ENCODE measurements around the gene PUS10.

The PUS10 gene

GRCh38 chr2:60973705-60974104, 44.4 kb downstream of the PUS10 start:
- DNase-seq (ENCODE audit: low read depth in 1 of 2, low spot score in 1 of 2): no peak

DNA sequence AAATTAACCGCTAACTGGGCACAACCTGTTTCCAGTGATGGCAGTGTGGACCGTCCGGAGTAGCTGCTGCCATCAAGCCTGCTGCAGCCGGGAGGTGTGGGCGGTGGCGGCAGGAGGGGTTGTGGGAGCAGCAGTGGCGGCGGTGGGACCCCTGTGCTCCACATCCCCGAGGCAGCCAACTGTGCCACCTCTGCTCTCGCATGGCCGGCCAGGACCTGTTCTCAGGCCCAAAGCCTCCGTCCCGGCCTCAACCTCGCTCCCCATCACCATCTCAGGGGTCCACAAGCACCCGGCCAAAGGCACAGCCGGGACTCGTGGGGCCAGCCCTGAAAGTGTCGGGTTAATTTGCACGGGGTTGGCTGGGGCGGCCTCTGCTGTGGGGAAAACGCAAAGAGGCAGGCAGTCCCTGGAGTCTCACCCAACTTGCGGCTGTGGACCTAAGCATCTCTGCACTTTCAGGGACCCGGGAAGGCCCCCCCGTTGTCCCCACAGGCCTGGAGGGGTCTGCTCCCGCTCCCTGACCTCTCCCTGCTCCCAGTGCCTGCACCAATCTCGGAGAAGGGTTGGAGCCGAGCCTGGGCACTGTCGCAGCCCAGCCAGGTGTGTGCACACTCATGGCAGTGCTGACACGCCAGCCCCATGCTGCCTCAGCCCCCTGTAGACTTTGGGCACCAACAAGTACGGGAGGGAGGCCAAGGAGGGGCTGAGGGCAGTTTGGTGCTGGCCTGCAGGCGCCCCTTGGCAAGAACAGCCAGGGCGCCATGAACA, 45.0 kb downstream of the PUS10 start:
- DNase-seq (ENCODE audit: low read depth in 1 of 2, low spot score in 1 of 2): no peak

GRCh38 chr2:60966507-60967405, 51.3 kb downstream of the PUS10 start:
- DNase-seq (ENCODE audit: low read depth in 1 of 2, low spot score in 1 of 2): no peak

DNA sequence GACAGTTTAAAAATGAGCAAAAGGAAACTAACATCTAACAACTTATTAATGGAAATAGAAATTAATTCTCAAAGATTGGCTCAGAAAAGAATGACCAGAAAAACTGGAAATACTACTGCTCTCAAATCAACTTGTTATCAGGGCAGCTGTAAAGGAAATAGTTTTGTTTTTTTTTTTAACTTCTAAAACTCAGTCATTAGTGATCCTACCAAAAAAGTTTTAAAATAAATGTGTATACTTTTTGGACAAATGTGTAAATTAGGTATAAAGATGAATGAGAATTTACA, 52.6 kb downstream of the PUS10 start:
- DNase-seq (ENCODE audit: low read depth in 1 of 2, low spot score in 1 of 2): no peak

DNA sequence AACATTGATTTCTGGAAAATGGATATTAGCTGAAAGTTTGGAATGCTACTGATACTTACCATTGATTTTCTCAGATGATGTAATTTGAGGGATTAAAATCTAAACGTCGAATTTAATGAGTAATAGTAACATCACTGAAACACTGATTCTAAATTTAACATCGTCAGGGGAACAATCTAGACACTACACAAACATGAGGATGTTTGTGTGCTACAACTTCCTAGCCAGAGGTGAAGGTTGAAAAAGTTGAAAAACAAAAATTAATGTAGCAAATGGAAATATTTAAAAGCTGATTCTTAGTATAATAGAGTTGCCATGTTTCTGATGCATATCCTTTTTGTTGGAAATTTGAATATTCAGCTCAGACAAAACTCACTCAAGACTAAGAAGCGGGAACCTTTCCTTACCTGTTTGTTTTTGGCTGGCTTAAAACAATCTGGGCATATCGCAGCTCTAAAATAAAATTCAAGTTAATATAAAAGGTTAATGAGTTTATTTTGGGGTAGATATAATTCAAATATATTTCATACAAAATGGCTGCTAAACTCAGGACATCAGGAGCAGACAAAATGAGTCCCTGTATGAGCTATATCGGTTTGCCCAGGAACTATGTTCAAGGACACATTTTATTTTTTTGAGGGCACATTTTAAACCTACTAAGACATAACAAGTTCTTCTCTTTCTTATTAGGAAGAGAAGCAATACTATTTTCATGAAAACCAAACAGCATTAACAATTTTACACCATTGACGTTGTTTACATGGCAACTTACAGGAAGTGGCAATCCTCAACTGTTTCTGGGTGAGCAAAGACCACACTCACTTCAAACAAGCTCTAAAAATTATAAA, 53.2 kb downstream of the PUS10 start:
- no peak for DNase-seq (ENCODE audit: low read depth in 1 of 2, low spot score in 1 of 2)

DNA sequence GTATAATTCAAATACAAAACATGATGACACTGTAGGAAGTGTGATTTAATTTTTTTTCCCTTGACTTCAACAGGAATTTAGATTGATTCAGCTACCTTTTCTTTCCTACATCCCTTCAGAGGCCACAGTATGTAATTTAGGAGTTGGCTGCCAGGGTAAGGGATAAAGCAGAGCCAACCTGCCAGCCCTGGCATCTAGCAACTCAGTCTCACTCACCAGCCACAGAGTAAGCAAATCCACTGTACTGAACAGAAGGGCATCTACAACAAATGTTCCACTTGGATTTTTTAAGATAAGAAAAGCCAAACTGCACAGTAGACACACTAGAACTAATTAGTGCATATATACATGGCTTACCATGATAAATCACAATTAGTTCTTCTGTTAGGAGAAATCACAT, 54.9 kb downstream of the PUS10 start:
- no peak for DNase-seq (ENCODE audit: low read depth in 1 of 2, low spot score in 1 of 2)

DNA sequence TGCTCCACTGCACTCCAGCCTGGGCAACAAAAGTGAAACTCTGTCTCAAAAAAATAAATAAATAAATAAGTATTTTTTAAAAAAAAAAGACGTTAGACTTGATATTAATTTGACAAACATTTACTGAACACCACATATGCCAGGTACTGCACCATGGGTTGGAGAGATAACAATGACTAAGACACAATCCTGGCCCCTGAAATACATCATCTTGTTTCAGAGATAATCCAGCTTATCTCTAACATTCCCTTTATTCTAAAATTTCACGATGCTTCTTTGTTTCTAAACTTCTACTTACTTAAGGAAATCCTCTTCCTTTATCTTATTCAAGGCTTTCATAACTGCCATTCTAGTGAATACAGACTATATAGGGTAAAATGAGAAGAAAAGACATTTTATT, 55.5 kb downstream of the PUS10 start:
- no peak for DNase-seq (ENCODE audit: low read depth in 1 of 2, low spot score in 1 of 2)

DNA sequence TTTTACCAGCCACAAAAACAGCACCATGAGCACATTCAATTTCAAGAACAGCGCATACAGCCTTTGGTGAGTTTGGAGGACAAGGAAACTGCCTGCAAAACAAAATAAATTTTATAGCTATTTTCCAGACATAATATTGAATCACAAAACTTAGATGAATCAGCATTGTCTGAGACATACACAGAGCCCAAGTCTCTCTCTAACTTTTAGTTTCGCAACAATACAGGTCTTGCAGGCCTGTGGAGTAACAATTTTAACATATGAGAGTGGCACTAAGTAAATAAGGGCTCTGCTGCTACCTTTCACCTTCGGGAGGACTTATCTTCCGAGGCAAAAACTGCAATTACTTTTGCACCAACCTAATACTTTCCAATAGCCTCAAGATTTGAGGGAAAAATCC, 56.6 kb downstream of the PUS10 start:
- DNase-seq (ENCODE audit: low read depth in 1 of 2, low spot score in 1 of 2): no peak

DNA sequence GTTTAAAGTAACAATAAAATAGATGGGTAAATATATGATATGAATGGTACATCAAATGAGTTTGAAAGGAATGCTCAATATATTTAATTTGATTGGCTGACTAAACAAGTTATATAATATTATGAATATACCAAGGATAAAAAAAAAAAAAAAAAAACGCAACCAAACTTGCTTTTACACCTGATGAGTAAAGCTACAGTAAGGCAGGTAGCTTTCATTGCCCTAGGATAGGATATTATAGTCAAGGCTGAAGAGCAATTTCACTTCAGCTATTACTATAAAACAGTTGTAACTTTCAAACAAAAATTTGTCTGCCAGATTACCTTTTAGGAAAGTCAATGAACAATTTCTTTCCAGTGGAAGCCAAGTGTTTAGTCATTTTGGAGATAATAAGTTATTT, 57.3 kb downstream of the PUS10 start:
- DNase-seq (ENCODE audit: low read depth in 1 of 2, low spot score in 1 of 2): no peak

GRCh38 chr2:60959501-60959900, 58.6 kb downstream of the PUS10 start:
- DNase-seq (ENCODE audit: low read depth in 1 of 2, low spot score in 1 of 2): no peak

DNA sequence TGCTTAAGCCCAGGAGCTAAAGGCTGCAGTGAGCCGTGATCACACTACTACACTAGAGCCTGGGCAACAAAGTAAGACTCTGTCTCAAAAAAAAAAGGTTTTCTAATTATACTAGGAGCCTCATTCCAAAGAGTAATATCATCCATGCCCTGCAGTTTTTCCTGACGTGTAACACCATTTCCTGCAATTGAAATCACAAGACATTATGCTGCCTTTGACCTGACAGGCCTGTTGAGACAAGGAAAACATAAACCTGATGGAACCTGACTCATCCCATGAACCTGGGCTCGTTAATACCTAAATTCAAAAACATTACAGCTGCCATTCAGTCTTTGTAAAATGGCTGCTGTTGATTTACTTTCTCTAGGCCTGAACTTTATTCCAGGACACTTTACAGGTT, 59.3 kb downstream of the PUS10 start:
- DNase-seq (ENCODE audit: low read depth in 1 of 2, low spot score in 1 of 2): no peak

DNA sequence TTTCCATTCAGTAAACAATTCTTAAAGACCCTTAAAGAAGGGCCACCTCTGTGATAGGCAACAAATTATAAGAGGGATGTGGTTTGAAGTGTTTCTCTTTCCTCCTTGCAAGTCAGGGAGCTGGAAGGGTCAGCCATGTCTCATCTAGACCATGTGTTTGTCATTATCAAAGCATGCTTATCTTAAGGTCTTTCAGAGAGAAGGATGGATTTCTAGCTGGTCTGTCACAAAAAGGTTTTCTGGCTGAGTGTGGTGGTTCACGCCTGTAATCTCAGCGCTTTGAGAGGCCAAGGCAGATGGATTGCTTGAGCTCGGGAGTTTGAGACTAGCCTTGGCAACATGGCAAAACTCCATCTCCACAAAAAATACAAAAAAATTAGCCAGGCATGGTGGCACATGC, 59.7 kb downstream of the PUS10 start:
- DNase-seq (ENCODE audit: low read depth in 1 of 2, low spot score in 1 of 2): no peak

DNA sequence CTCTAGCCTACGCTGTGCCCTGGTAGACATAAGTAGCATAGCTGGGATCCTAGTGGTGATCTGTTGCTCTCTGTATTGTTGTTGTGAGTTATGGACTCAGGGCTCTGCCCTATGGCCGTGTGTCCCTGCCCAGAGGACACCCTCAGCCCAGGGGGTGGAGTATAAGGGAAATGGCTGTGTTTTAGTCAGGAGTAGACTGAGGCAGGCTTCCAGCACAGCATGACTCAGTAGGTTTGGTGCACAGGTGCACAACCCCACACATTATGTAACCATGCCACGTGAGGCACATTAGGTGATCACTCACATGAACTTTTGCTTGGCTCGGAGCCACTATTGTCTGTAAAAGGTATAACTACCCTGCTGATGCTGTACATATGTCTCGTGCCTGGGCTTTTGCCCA, 60.4 kb downstream of the PUS10 start:
- no peak for DNase-seq (ENCODE audit: low read depth in 1 of 2, low spot score in 1 of 2)

GRCh38 chr2:60957224-60957623, 60.8 kb downstream of the PUS10 start:
- DNase-seq (ENCODE audit: low read depth in 1 of 2, low spot score in 1 of 2): no peak

DNA sequence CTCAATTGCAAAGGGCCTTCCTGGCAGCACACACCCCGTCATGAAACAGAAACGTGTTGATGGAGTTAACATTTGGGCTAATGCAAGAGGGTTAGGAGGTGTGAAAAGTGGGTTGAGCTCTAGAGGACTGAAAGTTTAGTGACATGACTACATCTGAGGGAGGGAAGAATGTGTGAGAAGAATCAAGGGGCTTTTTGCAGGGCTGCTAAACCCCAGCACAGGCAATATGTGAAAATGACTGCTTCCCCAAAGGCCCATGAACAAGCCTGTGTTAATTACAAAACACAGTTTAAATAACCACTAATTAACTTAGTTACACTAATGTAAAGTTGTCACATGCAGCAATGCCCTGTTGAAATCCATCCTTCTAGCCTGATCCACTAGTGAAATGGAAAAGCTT, 63.9 kb downstream of the PUS10 start:
- DNase-seq (ENCODE audit: low read depth in 1 of 2, low spot score in 1 of 2): no peak

GRCh38 chr2:60948926-60949579, 69.0 kb downstream of the PUS10 start:
- DNase-seq (ENCODE audit: low read depth in 1 of 2, low spot score in 1 of 2): no peak

GRCh38 chr2:60948161-60948560, 69.9 kb downstream of the PUS10 start:
- no peak for DNase-seq (ENCODE audit: low read depth in 1 of 2, low spot score in 1 of 2)

DNA sequence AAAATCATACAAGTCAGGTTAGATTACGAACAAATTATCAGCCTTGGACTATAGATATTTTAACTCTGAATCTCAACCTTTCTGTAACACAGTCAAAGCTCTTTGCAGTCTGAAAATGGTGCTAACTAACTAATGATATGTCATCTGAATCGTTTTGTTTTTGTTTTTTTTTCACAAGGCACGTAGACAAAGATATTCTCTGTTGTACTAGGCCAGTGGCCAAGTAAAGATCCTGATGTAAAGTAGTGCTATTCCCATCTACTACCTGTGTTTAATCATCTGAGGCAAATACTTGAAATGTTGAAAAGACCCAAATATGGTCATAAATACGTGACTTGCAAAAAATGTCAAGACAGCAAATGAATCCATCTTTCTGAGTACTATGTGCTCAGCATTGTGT, 71.0 kb downstream of the PUS10 start:
- DNase-seq (ENCODE audit: low read depth in 1 of 2, low spot score in 1 of 2): no peak

DNA sequence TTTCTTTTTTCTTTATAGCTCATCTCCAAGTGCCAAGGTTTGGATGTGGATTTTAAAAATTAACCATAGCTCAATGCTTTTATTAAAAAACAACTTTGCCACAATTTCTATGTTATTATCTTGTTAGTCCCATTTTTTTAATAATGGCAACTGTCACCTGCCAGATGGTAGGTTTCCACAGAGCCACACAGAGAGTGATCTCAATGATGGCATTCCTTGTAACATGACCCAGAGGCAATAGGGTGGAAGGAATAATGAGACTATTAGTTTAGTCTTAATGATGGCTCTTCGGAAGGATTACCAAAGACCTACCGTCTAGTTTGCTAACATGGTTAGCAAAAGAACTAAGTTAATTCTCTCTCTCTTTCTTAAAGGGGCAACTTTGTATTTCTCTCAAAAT, 72.7 kb downstream of the PUS10 start:
- DNase-seq (ENCODE audit: low read depth in 1 of 2, low spot score in 1 of 2): no peak

DNA sequence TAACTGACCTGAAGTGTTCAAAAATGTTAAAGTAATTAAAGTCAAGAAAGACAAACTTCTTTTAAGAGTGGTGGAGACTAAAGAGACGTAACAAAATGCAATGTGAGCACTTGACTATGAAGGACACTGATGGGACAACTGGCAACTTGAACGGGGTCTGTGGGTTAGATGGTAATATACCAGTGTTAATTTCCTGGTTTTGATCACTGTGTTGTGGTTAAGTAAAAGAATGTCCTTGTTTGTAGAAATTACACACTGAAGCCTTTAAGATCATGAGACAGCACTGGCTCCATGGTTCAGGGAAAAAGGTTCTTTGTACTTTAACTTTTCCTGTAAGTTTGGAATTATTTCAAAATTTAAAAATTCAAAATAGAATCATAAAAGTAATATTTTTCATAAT, 78.4 kb downstream of the PUS10 start:
- DNase-seq (ENCODE audit: low read depth in 1 of 2, low spot score in 1 of 2): no peak

DNA sequence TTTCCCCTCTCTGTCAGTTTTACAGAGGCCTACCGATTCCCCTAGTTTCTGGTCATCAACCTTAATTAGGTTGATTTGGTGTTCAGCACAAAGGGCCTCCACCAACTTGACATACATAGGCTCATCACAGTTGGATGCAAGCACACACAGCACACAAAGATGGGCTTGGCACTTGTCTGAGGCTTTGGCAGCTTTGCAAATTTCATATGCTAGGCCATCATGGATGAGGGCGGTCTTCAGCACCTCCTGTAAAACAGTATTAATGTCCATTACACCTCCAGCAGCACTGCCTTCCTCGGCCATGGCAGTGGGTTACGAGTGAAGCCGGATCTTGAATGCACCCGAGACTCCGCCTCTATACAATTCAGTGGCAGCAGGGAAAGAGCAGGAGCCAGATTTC, 79.8 kb downstream of the PUS10 start:
- no peak for DNase-seq (ENCODE audit: low read depth in 1 of 2, low spot score in 1 of 2)

All from stimulated activated CD4-positive, alpha-beta T cell treated with anti-CD3 and anti-CD28 coated beads, Interleukin-15, amount 100 ng/mL, for 1 hour (primary cell).